HepG2 (cell line): ENCODE data around the gene MAPK13. TPM values are rescaled to one million over a fixed set of nuclear protein-coding genes. Genes with fewer than 3 reads are reported as not detected.

Experiments used
- ATAC-seq: fragments of 200-7000 bp; cut with Tn5 transposase; 3 replicates; pipeline ENCODE4 v1.9.1; 2020; ENCODE audit warnings: mild to moderate bottlenecking, moderate library complexity
- BruUV-seq: library from RNA; stranded (reverse); fragments of 400-500 nt; replicated peaks from 2 replicates; lab custom pipeline; 2021; lab: Mats Ljungman, UMichigan
- CTCF ChIA-PET: fragments of 300-600 bp; formaldehyde crosslinking; extraction: SDS; loops from one replicate; lab custom pipeline; 2021; ENCODE audit warnings: low total read pairs, inconsistent platforms, low intra/inter-chr PET ratio; lab: Yijun Ruan, JAX
- POLR2A ChIA-PET: fragments of 350-600 bp; sonication (Branson Sonifier 250); formaldehyde crosslinking; loops from one replicate; lab custom pipeline; 2020; ENCODE audit warnings: antibody characterized with exemption, inconsistent platforms; lab: Yijun Ruan, JAX
- DNase-seq: peaks from one replicate; pipeline ENCODE4 v3.0.0-alpha.2; 2015; ENCODE audit warnings: low spot score
- FAIRE-seq: peaks from 3 replicates; lab custom pipeline; 2011; peaks lifted over from hg19 to GRCh38; lab: Jason Lieb, UNC
- H2AFZ ChIP-seq: one replicate; pipeline ENCODE4 v1.6.1; 2011; ENCODE audit warnings: low read length, inconsistent platforms
- H3K27ac ChIP-seq: fragments of 300-600 bp; 3 replicates; pipeline ENCODE4 v1.8.0; 2011; ENCODE audit warnings: mixed run types, mild to moderate bottlenecking, mixed read lengths, low read length, inconsistent platforms; ENCODE audit not compliant: insufficient read depth; ENCODE audit errors: extremely low read length
- H3K27me3 ChIP-seq, 2 experiments: fragments of 200-600 bp in 1 of 2; 2 replicates in 1 of 2; 3 replicates in 1 of 2; pipeline versions ENCODE4 v1.6.0 to v1.8.0; 2011; ENCODE audit warnings: low read length in 2 of 2, mild to moderate bottlenecking in 2 of 2, moderate library complexity in 2 of 2, inconsistent platforms in 1 of 2; ENCODE audit not compliant: insufficient read depth in 2 of 2, control insufficient read depth in 1 of 2
- H3K36me3 ChIP-seq, 2 experiments: fragments of 200-600 bp in 1 of 2; replicated peaks in 1 of 2; 2 replicates in 1 of 2; 3 replicates in 1 of 2; pipeline versions ENCODE4 v1.5.1 to v1.8.0; 2011; ENCODE audit warnings: low read length in 2 of 2, inconsistent platforms in 1 of 2; ENCODE audit not compliant: insufficient read depth in 2 of 2, control insufficient read depth in 1 of 2
- H3K4me1 ChIP-seq: 2 replicates; pipeline ENCODE4 v1.5.1; 2012; ENCODE audit warnings: low read length, inconsistent platforms; ENCODE audit not compliant: insufficient read depth
- H3K4me2 ChIP-seq: 2 replicates; pipeline ENCODE4 v1.6.0; 2011; ENCODE audit warnings: low read depth, low read length, inconsistent platforms
- H3K4me3 ChIP-seq, 3 experiments: fragments of 200-600 bp in 1 of 3; sonication (generic), shearing (Covaris generic) in 1 of 3; replicated peaks in 1 of 3; 2 replicates each; pipeline ENCODE4 v1.5.1; 2011 to 2016; ENCODE audit warnings: low read length in 3 of 3, inconsistent platforms in 2 of 3, low read depth in 2 of 3, mild to moderate bottlenecking in 2 of 3, control low read depth in 1 of 3, mixed read lengths in 1 of 3; ENCODE audit not compliant: insufficient read depth in 1 of 3
- H3K79me2 ChIP-seq: one replicate; pipeline ENCODE4 v1.6.1; 2011; ENCODE audit warnings: low read length, inconsistent platforms; ENCODE audit not compliant: insufficient read depth
- H3K9ac ChIP-seq: 2 replicates; pipeline ENCODE4 v1.6.0; 2011; ENCODE audit warnings: mild to moderate bottlenecking, low read depth, low read length, inconsistent platforms; ENCODE audit not compliant: insufficient read depth
- H3K9me3 ChIP-seq: 2 replicates; pipeline ENCODE4 v1.5.1; 2012; ENCODE audit warnings: mild to moderate bottlenecking, low read length
- H4K20me1 ChIP-seq: 2 replicates; pipeline ENCODE4 v1.6.0; 2011; ENCODE audit warnings: inconsistent platforms, mild to moderate bottlenecking, low read length, moderate library complexity; ENCODE audit not compliant: insufficient read depth
- KDM2A ChIP-seq: sonication (generic); formaldehyde crosslinking; IDR thresholded peaks from 2 replicates; pipeline ENCODE4 v1.4.0; 2020; ENCODE audit warnings: low read depth, missing genetic modification reagents, borderline replicate concordance
- PHF5A ChIP-seq: IDR thresholded peaks from one replicate; pipeline ENCODE4 v1.6.1; 2018; ENCODE audit warnings: low read depth, missing genetic modification reagents; ENCODE audit not compliant: unreplicated experiment
- ZKSCAN1 ChIP-seq: fragments of 150-350 bp; IDR thresholded peaks from 2 replicates; pipeline ENCODE4 v1.6.1; 2014; ENCODE audit warnings: low read length
- WGBS: methylation state at CpG from one replicate; pipeline ENCODE4 v1.1.6; 2017; ENCODE audit warnings: low lambda C conversion rate; 5-methylcytosine and 5-hydroxymethylcytosine counted together
- in situ Hi-C: cut with HindIII; loops from 2 replicates; pipeline ENCODE4 v1.10.0; 2017; ENCODE audit warnings: low pct_unique_long_range_greater_than_20kb; ENCODE audit not compliant: extremely low pct_ligation_motif_present
- intact Hi-C: fragments of 100-400 bp; cut with micrococcal nuclease; formaldehyde crosslinking; loops from one replicate; pipeline ENCODE4 v1.10.0; 2022; ENCODE audit not compliant: unreplicated experiment
- polyA plus RNA-seq, 8 experiments: library from polyadenylated mRNA; depleted of rRNA in 3 of 8; stranded (reverse) in 7 of 8; unstranded in 1 of 8; fragments of >200 nt; fragmentation: Illumina TruSeq in 4 of 8; extraction: Trizol in 4 of 8; gene quantifications; 2 replicates each; pipeline versions ENCODE4 v1.2.1 to v1.2.3, GENCODE V29; 2011 to 2016; ENCODE audit warnings: low read depth in 4 of 8, missing spikeins in 1 of 8, mixed read lengths in 1 of 8; ENCODE audit not compliant: insufficient read depth in 1 of 8
- total RNA-seq, 5 experiments: library from RNA; depleted of rRNA; stranded (reverse); fragments of >200 nt; fragmentation: Illumina TruSeq; extraction: Trizol; gene quantifications; 2 replicates each; pipeline ENCODE4 v1.2.3, GENCODE V29; 2016; ENCODE audit warnings: low read depth in 1 of 5
- TF ChIP-seq, protein P1 (sequence below): IDR thresholded peaks from 2 replicates; pipeline ENCODE4 v1.6.1; 2012; ENCODE audit warnings: inconsistent platforms

Gene MAPK13
- total and polyA plus RNA-seq, 2 of the 13 experiments (the other 11 are each of a cell fraction or from before 2014, with no cell fraction given) = 12.7 to 43.4 TPM

DNA sequence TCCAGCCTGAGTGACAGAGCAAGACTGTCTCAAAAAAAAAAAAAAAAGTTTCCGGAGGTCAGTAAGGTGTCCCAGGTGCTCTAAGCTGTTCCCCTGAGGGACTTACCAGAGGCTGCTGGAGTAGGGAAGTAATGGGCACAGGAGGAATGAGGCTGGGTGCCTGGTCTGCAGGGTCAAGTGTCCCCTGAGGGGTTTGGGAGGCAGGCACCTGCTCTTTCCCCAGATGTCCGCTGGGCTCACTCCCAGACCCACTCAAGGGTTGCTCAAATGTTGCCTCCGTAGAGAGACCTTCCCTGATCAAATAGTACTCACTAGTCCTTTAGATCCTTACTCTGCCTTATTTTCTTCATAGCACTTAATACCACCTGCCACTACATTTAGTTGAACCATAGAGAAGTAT lies 5.4 kb upstream of the MAPK13 start:
- Histone ChIP-seq H3K9ac (no peak overlapping the region), H3K4me1 (peaks cover 67% of the 10 kb centered on the region), H3K79me2 (no peaks in the 10 kb centered on the region), H2AFZ (no peak overlapping the region), H3K36me3 (no peaks in the 10 kb centered on the region), H3K9me3 (no peaks in the 10 kb centered on the region), H3K4me2 (no peak overlapping the region), H4K20me1 (no peaks in the 10 kb centered on the region), H3K4me3 (no peak overlapping the region), H3K27me3 (no peaks in the 10 kb centered on the region), H3K27ac (no peak overlapping the region)
- 61% methylated on average over 3 of the region's 3 CpGs for WGBS
- FAIRE-seq = no peak
- ATAC-seq = no peak
- intact Hi-C loops = no loop called here
- POLR2A ChIA-PET = no interaction called here
- no TSS peak for BruUV-seq
- CTCF ChIA-PET = interaction anchor here (0.9 to 2.5 kb wide), 2 partner anchors 71 kb away, joined by 4 to 20 read pairs; partner anchors contain the start of gene BRPF3
- TF ChIP-seq, protein P1, sequence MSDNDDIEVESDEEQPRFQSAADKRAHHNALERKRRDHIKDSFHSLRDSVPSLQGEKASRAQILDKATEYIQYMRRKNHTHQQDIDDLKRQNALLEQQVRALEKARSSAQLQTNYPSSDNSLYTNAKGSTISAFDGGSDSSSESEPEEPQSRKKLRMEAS = no peak
- TF ChIP-seq KDM2A = 0 out of 2 replicates have a peak, but pooled peaks have one; percentile 9
- TF ChIP-seq, all 625 proteins: peak for 1
- in situ Hi-C loops = loop anchor here (5.0 kb wide), 1 partner anchor 237 kb away; no protein-coding TSS in a partner anchor
- DNase-seq = no peak

DNA sequence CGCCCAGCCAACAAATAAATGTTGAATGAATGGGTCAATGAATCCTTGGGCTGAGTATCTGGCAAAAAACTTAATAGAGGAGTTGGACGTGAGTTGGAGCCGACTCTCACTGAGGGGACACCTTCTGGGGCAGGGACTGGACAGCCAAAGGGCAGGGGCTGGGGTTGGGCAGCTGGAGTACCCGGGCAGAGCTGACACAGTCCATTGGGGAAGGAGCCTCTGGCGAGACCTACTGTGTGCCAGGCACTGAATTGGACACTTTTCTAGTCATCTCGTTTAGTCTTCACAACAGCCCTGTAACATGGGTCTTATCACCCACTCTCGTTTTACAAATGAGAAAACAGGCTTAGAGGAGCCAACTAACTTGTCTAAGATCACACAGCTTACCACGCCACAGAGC lies 4.7 kb upstream of the MAPK13 start:
- Histone ChIP-seq H3K9ac (no peak overlapping the region), H4K20me1 (no peaks in the 10 kb centered on the region), H3K79me2 (no peaks in the 10 kb centered on the region), H3K4me3 (no peak overlapping the region), H3K27ac (no peak overlapping the region), H3K4me1 (peaks cover 69% of the 10 kb centered on the region), H3K27me3 (no peaks in the 10 kb centered on the region), H3K36me3 (no peaks in the 10 kb centered on the region), H3K4me2 (no peak overlapping the region), H3K9me3 (no peaks in the 10 kb centered on the region), H2AFZ (no peak overlapping the region)
- ATAC-seq (no peak), DNase-seq (no peak), FAIRE-seq (no peak)
- no TSS peak for BruUV-seq
- WGBS = 79% methylated on average over 8 of the region's 8 CpGs
- CTCF ChIA-PET = interaction anchor here (0.9 kb wide), 1 partner anchor 71 kb away, joined by 4 read pairs; the partner anchor contains the start of gene BRPF3
- in situ Hi-C loops (loop anchor here (5.0 kb wide), 1 partner anchor 237 kb away; no protein-coding TSS in a partner anchor), intact Hi-C loops (no loop called here)
- POLR2A ChIA-PET = interaction anchor here (1.1 kb wide), 1 partner anchor 72 kb away, joined by 3 read pairs; the partner anchor contains the start of gene BRPF3
- peak; percentile 75 for TF ChIP-seq ZKSCAN1
- TF ChIP-seq PHF5A = no peak
